CD4-positive, alpha-beta T cell (primary cell): ENCODE results near the gene TCF7L2. TPM values are rescaled to one million over a fixed set of nuclear protein-coding genes. Genes with fewer than 3 reads are reported as not detected.

Source experiments
- ATAC-seq: fragments of 200-7000 bp; cut with Tn5 transposase; one replicate; pipeline ENCODE4 v1.10.0; 2022; ENCODE audit warnings: mild to moderate bottlenecking; ENCODE audit not compliant: poor library complexity
- CTCF ChIA-PET: fragments of 350-600 bp; sonication (Branson Sonifier 250); formaldehyde crosslinking; loops from one replicate; lab custom pipeline; 2021; ENCODE audit warnings: antibody characterized with exemption, inconsistent platforms; lab: Charles Lee
- POLR2A ChIA-PET: fragments of 350-600 bp; sonication (Branson Sonifier 250); formaldehyde crosslinking; loops from one replicate; lab custom pipeline; 2021; ENCODE audit warnings: antibody characterized with exemption, inconsistent platforms; lab: Charles Lee
- DNase-seq, 14 experiments: peaks; one replicate each; pipeline ENCODE4 v3.0.0-alpha.2; 2013 to 2020; ENCODE audit warnings: mixed read lengths in 2 of 14
- H3K27ac ChIP-seq, 2 donors: one replicate each; pipeline versions ENCODE4 v1.5.1 to v1.7.0; 2013; ENCODE audit warnings: low read length in 2 of 2, low read depth in 1 of 2, mild to moderate bottlenecking in 1 of 2
- H3K27me3 ChIP-seq, 2 experiments: 1 replicate in 1 of 2; 2 replicates in 1 of 2; pipeline versions ENCODE4 v1.6.1 to v1.7.0; 2013; ENCODE audit warnings: low read length in 2 of 2, control low read depth in 1 of 2, mild to moderate bottlenecking in 1 of 2, moderate library complexity in 1 of 2; ENCODE audit not compliant: insufficient read depth in 2 of 2, control insufficient read depth in 1 of 2
- H3K36me3 ChIP-seq: one replicate; pipeline ENCODE4 v1.6.1; 2013; ENCODE audit warnings: low read length, control low read depth; ENCODE audit not compliant: insufficient read depth
- H3K4me1 ChIP-seq: one replicate; pipeline ENCODE4 v1.6.1; 2013; ENCODE audit warnings: low read length, control low read depth; ENCODE audit not compliant: insufficient read depth
- H3K4me3 ChIP-seq: one replicate; pipeline ENCODE4 v1.5.1; 2013; ENCODE audit warnings: mild to moderate bottlenecking, low read length, moderate library complexity
- H3K9me3 ChIP-seq, 2 experiments: 1 replicate in 1 of 2; 2 replicates in 1 of 2; pipeline versions ENCODE4 v1.6.1 to v1.7.0; 2013; ENCODE audit warnings: low read length in 2 of 2, mild to moderate bottlenecking in 2 of 2, control low read depth in 1 of 2, moderate library complexity in 1 of 2; ENCODE audit not compliant: control insufficient read depth in 1 of 2, insufficient read depth in 1 of 2
- H3K27ac Mint-ChIP-seq: one replicate; pipeline ENCODE4 v1.8.0; 2020; ENCODE audit warnings: mixed read lengths
- H3K27me3 Mint-ChIP-seq: one replicate; pipeline ENCODE4 v1.8.0; 2021; ENCODE audit warnings: mixed read lengths
- H3K36me3 Mint-ChIP-seq: one replicate; pipeline ENCODE4 v1.8.0; 2021; ENCODE audit warnings: low read depth, mixed read lengths
- H3K4me1 Mint-ChIP-seq: one replicate; pipeline ENCODE4 v1.8.0; 2021; ENCODE audit warnings: low read depth, mixed read lengths
- H3K4me3 Mint-ChIP-seq: one replicate; pipeline ENCODE4 v1.8.0; 2020; ENCODE audit warnings: mild to moderate bottlenecking, mixed read lengths
- H3K9me3 Mint-ChIP-seq: one replicate; pipeline ENCODE4 v1.8.0; 2020; ENCODE audit warnings: mixed read lengths
- CTCF ChIP-seq: fragments of 200-600 bp; IDR thresholded peaks from one replicate; pipeline ENCODE4 v1.8.0; 2022; ENCODE audit warnings: antibody characterized with exemption, mild to moderate bottlenecking
- intact Hi-C, 2 experiments: fragments of 100-400 bp; cut with DNase I in 1 of 2; cut with micrococcal nuclease in 1 of 2; formaldehyde crosslinking; loops; one replicate each; pipeline versions ENCODE4 v1.15.1 to v1.9.0; 2023 to 2025; cut with DNase I, micrococcal nuclease
- total RNA-seq, 174 experiments: library from RNA in 2 of 174; stranded (reverse) in 2 of 174; gene quantifications; one replicate each; pipeline ENCODE4 v1.2.3 and lab custom pipeline; 2021 to 2026

Gene TCF7L2
- total RNA-seq, 2 experiments from 2014 or later: 4.2 to 4.4 TPM

GRCh38 chr10:113216102-113216501, 266.1 kb downstream of the TCF7L2 start:
- H3K9me3 Mint-ChIP-seq: no peaks in the 10 kb centered on the region
- H3K27ac ChIP-seq: no peak overlapping the region
- H3K27me3 Mint-ChIP-seq: peaks cover 8% of the 10 kb centered on the region
- TF ChIP-seq CTCF: no peak
- DNase-seq: no peak
- CTCF ChIA-PET: no interaction called here
- H3K4me3 Mint-ChIP-seq: no peak overlapping the region
- ATAC-seq: no peak
- no peaks in the 10 kb centered on the region for H3K4me1 ChIP-seq
- no peaks in the 10 kb centered on the region for H3K9me3 ChIP-seq
- no peak overlapping the region for H3K4me3 ChIP-seq
- intact Hi-C loops: no loop called here
- H3K27me3 ChIP-seq: no peaks in the 10 kb centered on the region
- no peak overlapping the region for H3K27ac Mint-ChIP-seq
- H3K36me3 ChIP-seq: no peaks in the 10 kb centered on the region
- H3K4me1 Mint-ChIP-seq: no peaks in the 10 kb centered on the region
- POLR2A ChIA-PET: interaction anchor here (0.7 kb wide), 1 partner anchor 115 kb away, joined by 4 read pairs; no protein-coding TSS in a partner anchor
- H3K36me3 Mint-ChIP-seq: no peaks in the 10 kb centered on the region
